ENCODE measurements around the gene KLHL1.

Gene KLHL1

GRCh38 chr13:69959046-69959445 lies 149.2 kb downstream of the KLHL1 start:
- H3K27me3 ChIP-seq (ENCODE audit: insufficient read depth, low read depth, severe bottlenecking), result no peaks in the 10 kb centered on the region
- no peaks in the 10 kb centered on the region for H3K9me3 ChIP-seq (ENCODE audit: severe bottlenecking)
- no peak for TF ChIP-seq CTCF (IDR thresholded peaks at IDR 0.05; ENCODE audit: low read depth, low read length)
- no peak overlapping the region for H3K27ac ChIP-seq
- no peak overlapping the region for H3K4me3 ChIP-seq (ENCODE audit: low read depth, low read length)
- no peaks in the 10 kb centered on the region for H3K36me3 ChIP-seq
- no peak for DNase-seq

- no peaks in the 10 kb centered on the region for H3K36me3 ChIP-seq
- no peak for DNase-seq
- no peaks in the 10 kb centered on the region for H3K27me3 ChIP-seq (ENCODE audit: insufficient read depth, low read depth, severe bottlenecking)
- no peak for TF ChIP-seq CTCF (IDR thresholded peaks at IDR 0.05; ENCODE audit: low read depth, low read length)
- no peak overlapping the region for H3K4me3 ChIP-seq (ENCODE audit: low read depth, low read length)
- no peaks in the 10 kb centered on the region for H3K9me3 ChIP-seq (ENCODE audit: severe bottlenecking)
- no peak overlapping the region for H3K27ac ChIP-seq
Measured at GRCh38 chr13:69956839-69957238, 151.4 kb downstream of the KLHL1 start.

GRCh38 chr13:69956349-69956748 lies 151.9 kb downstream of the KLHL1 start:
- Histone ChIP-seq H3K9me3 (ENCODE audit: severe bottlenecking) (no peaks in the 10 kb centered on the region), H3K4me3 (ENCODE audit: low read depth, low read length) (no peak overlapping the region), H3K36me3 (no peaks in the 10 kb centered on the region), H3K27ac (no peak overlapping the region), H3K27me3 (ENCODE audit: insufficient read depth, low read depth, severe bottlenecking) (no peaks in the 10 kb centered on the region)
- no peak for TF ChIP-seq CTCF (IDR thresholded peaks at IDR 0.05; ENCODE audit: low read depth, low read length)
- DNase-seq, result no peak

GRCh38 chr13:69955271-69955670 lies 153.0 kb downstream of the KLHL1 start:
- no peak for TF ChIP-seq CTCF (IDR thresholded peaks at IDR 0.05; ENCODE audit: low read depth, low read length)
- Histone ChIP-seq H3K27ac (no peak overlapping the region), H3K9me3 (ENCODE audit: severe bottlenecking) (no peaks in the 10 kb centered on the region), H3K36me3 (no peaks in the 10 kb centered on the region), H3K27me3 (ENCODE audit: insufficient read depth, low read depth, severe bottlenecking) (no peaks in the 10 kb centered on the region), H3K4me3 (ENCODE audit: low read depth, low read length) (no peak overlapping the region)
- DNase-seq, result no peak

GRCh38 chr13:69951412-69951811 lies 156.8 kb downstream of the KLHL1 start:
- no peaks in the 10 kb centered on the region for H3K36me3 ChIP-seq
- no peak for TF ChIP-seq CTCF (IDR thresholded peaks at IDR 0.05; ENCODE audit: low read depth, low read length)
- no peaks in the 10 kb centered on the region for H3K27me3 ChIP-seq (ENCODE audit: insufficient read depth, low read depth, severe bottlenecking)
- DNase-seq, result no peak
- no peak overlapping the region for H3K27ac ChIP-seq
- no peaks in the 10 kb centered on the region for H3K9me3 ChIP-seq (ENCODE audit: severe bottlenecking)
- no peak overlapping the region for H3K4me3 ChIP-seq (ENCODE audit: low read depth, low read length)

GRCh38 chr13:69950160-69950559 lies 158.1 kb downstream of the KLHL1 start:
- no peak for DNase-seq
- TF ChIP-seq CTCF (IDR thresholded peaks at IDR 0.05; ENCODE audit: low read depth, low read length), result no peak
- H3K4me3 ChIP-seq (ENCODE audit: low read depth, low read length), result no peak overlapping the region
- H3K27me3 ChIP-seq (ENCODE audit: insufficient read depth, low read depth, severe bottlenecking), result no peaks in the 10 kb centered on the region
- no peaks in the 10 kb centered on the region for H3K9me3 ChIP-seq (ENCODE audit: severe bottlenecking)
- H3K27ac ChIP-seq, result no peak overlapping the region
- H3K36me3 ChIP-seq, result no peaks in the 10 kb centered on the region
